H1 (cell line): ENCODE measurements around the gene HNRNPM. TPM values are rescaled to one million over a fixed set of nuclear protein-coding genes. Genes with fewer than 3 reads are reported as not detected.

Source experiments
- BACH1 ChIP-seq: IDR thresholded peaks from 2 replicates; pipeline ENCODE4 v1.6.1; 2012; ENCODE audit warnings: low read length, improper control_type of control experiment
- CTBP2 ChIP-seq: IDR thresholded peaks from 2 replicates; pipeline ENCODE4 v1.7.0; 2011; ENCODE audit warnings: borderline replicate concordance, mild to moderate bottlenecking, moderate library complexity, mixed read lengths, low read length; ENCODE audit not compliant: insufficient read depth, insufficient read length
- KDM5A ChIP-seq: fragments of 200-600 bp; IDR thresholded peaks from 2 replicates; pipeline ENCODE4 v1.7.1; 2012; ENCODE audit warnings: mild to moderate bottlenecking, low read length, inconsistent platforms, mixed read lengths
- PHF8 ChIP-seq: fragments of 200-600 bp; sonication (generic); conservative IDR thresholded peaks from 2 replicates; pipeline ENCODE4 v1.7.1; 2012; ENCODE audit warnings: low read depth, mild to moderate bottlenecking, inconsistent platforms, low read length, moderate library complexity
- polyA plus RNA-seq, 7 experiments: library from polyadenylated mRNA; depleted of rRNA in 3 of 7; stranded (reverse) in 5 of 7; unstranded in 2 of 7; fragments of >200 nt in 5 of 7; fragments of 200-250 nt in 2 of 7; gene quantifications; 1 replicate in 5 of 7; 2 replicates in 1 of 7; 4 replicates in 1 of 7; pipeline versions ENCODE4 v1.2.1 to v1.2.3, GENCODE V29; 2011 to 2013; ENCODE audit warnings: missing spikeins in 2 of 7, mixed read lengths in 2 of 7
- total RNA-seq: library from RNA; stranded (reverse); fragmentation: NEBNext Ultra II Directional; extraction: Animal tissue kit (Norgen Biotek cat#: 25700); gene quantifications from 2 replicates; pipeline ENCODE4 v1.2.1, GENCODE V29; 2021

Gene HNRNPM
- total and polyA plus RNA-seq, 2 of the 8 experiments (the other 6 are each of a cell fraction or from before 2014, with no cell fraction given), result 375 to 474 TPM

GRCh38 chr19:8506402-8506957 is 61.7 kb downstream of the HNRNPM start (continued):
- 0 out of 2 replicates have a peak, but pooled peaks have one; percentile 24 for TF ChIP-seq PHF8
- TF ChIP-seq BACH1, result 0 out of 2 replicates have a peak, but pooled peaks have one; percentile 2
- peak; percentile 1 for TF ChIP-seq CTBP2
- TF ChIP-seq KDM5A, result no peak
